Neural crest cell (in vitro differentiated cells): ENCODE measurements around the gene IL17RE. TPM values are rescaled to one million over a fixed set of nuclear protein-coding genes. Genes with fewer than 3 reads are reported as not detected.

Experiments used
- DNase-seq: peaks from one replicate; pipeline ENCODE4 v3.0.0; 2021; ENCODE audit warnings: low read depth, mixed read lengths, low spot score
- H3K27ac Mint-ChIP-seq: one replicate; pipeline ENCODE4 v1.8.0; 2021; ENCODE audit warnings: mild to moderate bottlenecking, mixed read lengths; ENCODE audit not compliant: unreplicated experiment
- H3K27me3 Mint-ChIP-seq: 2 replicates; pipeline ENCODE4 v1.8.0; 2021; ENCODE audit warnings: low read depth, mild to moderate bottlenecking, mixed read lengths
- H3K36me3 Mint-ChIP-seq: 2 replicates; pipeline ENCODE4 v1.8.0; 2021; ENCODE audit warnings: low read depth, mild to moderate bottlenecking, mixed read lengths
- H3K4me1 Mint-ChIP-seq: 2 replicates; pipeline ENCODE4 v1.8.0; 2021; ENCODE audit warnings: mixed read lengths
- H3K4me3 Mint-ChIP-seq: one replicate; pipeline ENCODE4 v1.8.0; 2021; ENCODE audit warnings: mild to moderate bottlenecking, mixed read lengths
- H3K9me3 Mint-ChIP-seq: 2 replicates; pipeline ENCODE4 v1.8.0; 2021; ENCODE audit warnings: mixed read lengths
- total RNA-seq: library from RNA; stranded (reverse); gene quantifications from 2 replicates; pipeline ENCODE4 v1.2.1, GENCODE V29; 2021
- TF ChIP-seq, protein P1 (sequence below): fragments of 200-600 bp; sonication (generic); conservative IDR thresholded peaks from 2 replicates; pipeline ENCODE4 v1.5.0; 2021; ENCODE audit warnings: antibody characterized with exemption, mild to moderate bottlenecking

Gene IL17RE
- total RNA-seq, 1 donor from 2014 or later = 1.7 TPM

GRCh38 chr3:9932535-9932842 lies 29.8 kb downstream of the IL17RE start:
- TF ChIP-seq, protein P1, sequence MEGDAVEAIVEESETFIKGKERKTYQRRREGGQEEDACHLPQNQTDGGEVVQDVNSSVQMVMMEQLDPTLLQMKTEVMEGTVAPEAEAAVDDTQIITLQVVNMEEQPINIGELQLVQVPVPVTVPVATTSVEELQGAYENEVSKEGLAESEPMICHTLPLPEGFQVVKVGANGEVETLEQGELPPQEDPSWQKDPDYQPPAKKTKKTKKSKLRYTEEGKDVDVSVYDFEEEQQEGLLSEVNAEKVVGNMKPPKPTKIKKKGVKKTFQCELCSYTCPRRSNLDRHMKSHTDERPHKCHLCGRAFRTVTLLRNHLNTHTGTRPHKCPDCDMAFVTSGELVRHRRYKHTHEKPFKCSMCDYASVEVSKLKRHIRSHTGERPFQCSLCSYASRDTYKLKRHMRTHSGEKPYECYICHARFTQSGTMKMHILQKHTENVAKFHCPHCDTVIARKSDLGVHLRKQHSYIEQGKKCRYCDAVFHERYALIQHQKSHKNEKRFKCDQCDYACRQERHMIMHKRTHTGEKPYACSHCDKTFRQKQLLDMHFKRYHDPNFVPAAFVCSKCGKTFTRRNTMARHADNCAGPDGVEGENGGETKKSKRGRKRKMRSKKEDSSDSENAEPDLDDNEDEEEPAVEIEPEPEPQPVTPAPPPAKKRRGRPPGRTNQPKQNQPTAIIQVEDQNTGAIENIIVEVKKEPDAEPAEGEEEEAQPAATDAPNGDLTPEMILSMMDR = no peak
- H3K27me3 Mint-ChIP-seq = no peaks in the 10 kb centered on the region
- no peak overlapping the region for H3K27ac Mint-ChIP-seq
- peak overlapping the region; percentile 93 for H3K4me3 Mint-ChIP-seq
- no peaks in the 10 kb centered on the region for H3K36me3 Mint-ChIP-seq
- no peak for DNase-seq
- H3K4me1 Mint-ChIP-seq = peaks cover 34% of the 10 kb centered on the region
- H3K9me3 Mint-ChIP-seq = no peaks in the 10 kb centered on the region

GRCh38 chr3:9932843-9933560 lies 30.4 kb downstream of the IL17RE start:
- DNase-seq = peak; percentile 64
- TF ChIP-seq, protein P1 = peak; percentile 73
- H3K9me3 Mint-ChIP-seq = no peaks in the 10 kb centered on the region
- H3K4me3 Mint-ChIP-seq = peak overlapping the region; percentile 93
- H3K4me1 Mint-ChIP-seq = peaks cover 34% of the 10 kb centered on the region
- H3K27ac Mint-ChIP-seq = no peak overlapping the region
- no peaks in the 10 kb centered on the region for H3K27me3 Mint-ChIP-seq
- no peaks in the 10 kb centered on the region for H3K36me3 Mint-ChIP-seq

- Mint-ChIP-seq H3K4me3 (peak within 1 kb of the TSS; percentile 93), H3K36me3 (no peaks in the 10 kb centered on the region), H3K4me1 (peaks cover 34% of the 10 kb centered on the region), H3K9me3 (no peaks in the 10 kb centered on the region), H3K27ac (peak within 1 kb of the TSS; percentile 83), H3K27me3 (no peaks in the 10 kb centered on the region)
- TF ChIP-seq, protein P1 = no peak
- peak; percentile 87 for DNase-seq
Measured at GRCh38 chr3:9933561-9934234, 31.1 kb downstream of the IL17RE start, which contains the start of gene CRELD1. Gene CRELD1 (plus strand): TSS chr3:9933834. CDS start chr3:9934439, 605 bp downstream.

DNA sequence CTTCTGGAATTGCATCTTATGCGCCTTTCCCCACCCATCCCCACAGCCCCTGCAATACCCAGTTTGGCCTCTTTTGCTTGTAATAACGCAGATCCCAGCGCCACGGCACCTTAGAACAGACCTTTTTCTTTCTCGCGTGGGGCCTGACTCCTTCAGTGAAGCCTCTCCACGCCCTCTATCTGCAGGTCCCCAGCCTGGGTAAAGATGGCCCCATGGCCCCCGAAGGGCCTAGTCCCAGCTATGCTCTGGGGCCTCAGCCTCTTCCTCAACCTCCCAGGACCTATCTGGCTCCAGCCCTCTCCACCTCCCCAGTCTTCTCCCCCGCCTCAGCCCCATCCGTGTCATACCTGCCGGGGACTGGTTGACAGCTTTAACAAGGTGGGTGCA lies 31.6 kb downstream of the IL17RE start:
- no peaks in the 10 kb centered on the region for H3K9me3 Mint-ChIP-seq
- peak overlapping the region; percentile 93 for H3K4me3 Mint-ChIP-seq
- no peaks in the 10 kb centered on the region for H3K27me3 Mint-ChIP-seq
- DNase-seq = no peak
- no peaks in the 10 kb centered on the region for H3K36me3 Mint-ChIP-seq
- H3K27ac Mint-ChIP-seq = no peak overlapping the region
- peaks cover 35% of the 10 kb centered on the region for H3K4me1 Mint-ChIP-seq
- TF ChIP-seq, protein P1 = peak; percentile 42

DNA sequence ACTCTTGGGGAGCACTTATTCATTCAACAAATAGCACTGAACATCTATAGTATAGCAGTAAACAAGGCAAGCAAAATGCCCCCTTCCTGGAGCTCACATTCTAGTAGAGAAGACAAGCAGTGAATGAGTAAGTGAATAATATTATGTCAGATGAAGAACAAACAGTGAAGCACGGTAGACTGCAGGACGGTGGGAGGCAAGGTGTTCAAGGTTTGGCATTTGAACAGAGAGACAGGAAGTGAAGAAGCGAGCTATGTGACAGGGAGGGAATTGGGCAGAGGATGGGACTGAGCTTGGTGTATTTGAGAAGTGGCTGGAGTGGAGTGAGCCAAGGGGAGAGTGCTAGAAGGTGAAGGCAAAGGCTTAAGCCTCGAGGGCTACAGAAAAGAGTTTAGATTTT lies 32.3 kb downstream of the IL17RE start:
- peak overlapping the region; percentile 93 for H3K4me3 Mint-ChIP-seq
- H3K9me3 Mint-ChIP-seq = no peaks in the 10 kb centered on the region
- no peaks in the 10 kb centered on the region for H3K27me3 Mint-ChIP-seq
- TF ChIP-seq, protein P1 = no peak
- H3K4me1 Mint-ChIP-seq = peaks cover 31% of the 10 kb centered on the region
- no peaks in the 10 kb centered on the region for H3K36me3 Mint-ChIP-seq
- no peak for DNase-seq
- no peak overlapping the region for H3K27ac Mint-ChIP-seq
